HepG2 (cell line): ENCODE measurements around the gene RHBDD1. TPM values are rescaled to one million over a fixed set of nuclear protein-coding genes. Genes with fewer than 3 reads are reported as not detected.

Experiments
- ADNP ChIP-seq: sonication (generic); formaldehyde crosslinking; IDR thresholded peaks from 2 replicates; pipeline ENCODE4 v1.4.0; 2020; ENCODE audit warnings: missing genetic modification reagents
- BCL3 ChIP-seq: sonication (generic); formaldehyde crosslinking; IDR thresholded peaks from 2 replicates; pipeline ENCODE4 v1.5.1; 2020; ENCODE audit warnings: mild to moderate bottlenecking, missing genetic modification reagents, moderate library complexity
- DMAP1 ChIP-seq: IDR thresholded peaks from 2 replicates; pipeline ENCODE4 v1.6.1; 2016
- EHMT2 ChIP-seq: fragments of 200-600 bp; sonication (generic); IDR thresholded peaks from 2 replicates; pipeline ENCODE4 v1.7.0; 2017; ENCODE audit warnings: antibody characterized with exemption, low read depth, low read length, borderline replicate concordance
- ETV5 ChIP-seq: IDR thresholded peaks from 2 replicates; pipeline ENCODE4 v1.6.1; 2018; ENCODE audit warnings: missing biosample characterization, missing genetic modification reagents, inconsistent platforms, borderline replicate concordance
- HNRNPH1 ChIP-seq: fragments of 200-400 bp; formaldehyde crosslinking; optimal IDR thresholded peaks from 2 replicates; pipeline ENCODE3; 2017; ENCODE audit warnings: mild to moderate bottlenecking, low read depth, low read length
- MEF2D ChIP-seq: sonication (generic); formaldehyde crosslinking; IDR thresholded peaks from 2 replicates; pipeline ENCODE4 v1.5.1; 2020; ENCODE audit warnings: mild to moderate bottlenecking, missing genetic modification reagents
- MIER2 ChIP-seq: IDR thresholded peaks from 2 replicates; pipeline ENCODE4 v1.6.1; 2016; ENCODE audit warnings: missing biosample characterization, missing genetic modification reagents
- MTERF4 ChIP-seq: sonication (generic); formaldehyde crosslinking; IDR thresholded peaks from 2 replicates; pipeline ENCODE4 v1.8.0; 2023; ENCODE audit warnings: mild to moderate bottlenecking, missing genetic modification reagents
- MTF1 ChIP-seq: sonication (generic); formaldehyde crosslinking; IDR thresholded peaks from 2 replicates; pipeline ENCODE4 v1.5.0; 2020; ENCODE audit warnings: missing genetic modification reagents
- NCOA5 ChIP-seq: sonication (generic); formaldehyde crosslinking; IDR thresholded peaks from 2 replicates; pipeline ENCODE4 v1.4.0; 2020; ENCODE audit warnings: missing genetic modification reagents
- SPEN ChIP-seq: sonication (generic); formaldehyde crosslinking; IDR thresholded peaks from 2 replicates; pipeline ENCODE4 v1.5.1; 2020; ENCODE audit warnings: low read depth, mild to moderate bottlenecking, missing genetic modification reagents
- SRSF1 ChIP-seq: fragments of 200-400 bp; formaldehyde crosslinking; optimal IDR thresholded peaks from 2 replicates; pipeline ENCODE3; 2017; ENCODE audit warnings: mild to moderate bottlenecking, low read depth, low read length, moderate library complexity
- TERF1 ChIP-seq: sonication (generic); formaldehyde crosslinking; IDR thresholded peaks from 2 replicates; pipeline ENCODE4 v1.8.0; 2022; ENCODE audit warnings: mild to moderate bottlenecking, missing genetic modification reagents, moderate library complexity
- ZFP82 ChIP-seq: sonication (generic); formaldehyde crosslinking; IDR thresholded peaks from 2 replicates; pipeline ENCODE4 v1.5.1; 2020; ENCODE audit warnings: mild to moderate bottlenecking, missing genetic modification reagents, borderline replicate concordance
- ZNF33A ChIP-seq: sonication (generic); formaldehyde crosslinking; IDR thresholded peaks from 2 replicates; pipeline ENCODE4 v1.5.1; 2020; ENCODE audit warnings: missing genetic modification reagents, mild to moderate bottlenecking, moderate library complexity, borderline replicate concordance
- ZNF382 ChIP-seq: sonication (generic); formaldehyde crosslinking; IDR thresholded peaks from 2 replicates; pipeline ENCODE4 v1.5.0; 2020; ENCODE audit warnings: missing genetic modification reagents, mild to moderate bottlenecking, borderline replicate concordance
- ZNF446 ChIP-seq: sonication (generic); formaldehyde crosslinking; IDR thresholded peaks from 2 replicates; pipeline ENCODE4 v1.5.0; 2020; ENCODE audit warnings: mild to moderate bottlenecking, missing genetic modification reagents
- ZNF503 ChIP-seq: sonication (generic); formaldehyde crosslinking; IDR thresholded peaks from 2 replicates; pipeline ENCODE4 v1.4.0; 2020; ENCODE audit warnings: missing genetic modification reagents
- ZNF557 ChIP-seq: sonication (generic); formaldehyde crosslinking; IDR thresholded peaks from 2 replicates; pipeline ENCODE4 v1.4.0; 2020; ENCODE audit warnings: missing genetic modification reagents
- ZNF670 ChIP-seq: sonication (generic); formaldehyde crosslinking; IDR thresholded peaks from 2 replicates; pipeline ENCODE4 v1.8.0; 2022; ENCODE audit warnings: mild to moderate bottlenecking, missing genetic modification reagents, borderline replicate concordance
- ZNF770 ChIP-seq: sonication (generic); formaldehyde crosslinking; IDR thresholded peaks from 2 replicates; pipeline ENCODE4 v1.5.0; 2020; ENCODE audit warnings: mild to moderate bottlenecking, missing genetic modification reagents
- polyA plus RNA-seq, 8 experiments: library from polyadenylated mRNA; depleted of rRNA in 3 of 8; stranded (reverse) in 7 of 8; unstranded in 1 of 8; fragments of >200 nt; fragmentation: Illumina TruSeq in 4 of 8; extraction: Trizol in 4 of 8; gene quantifications; 2 replicates each; pipeline versions ENCODE4 v1.2.1 to v1.2.3, GENCODE V29; 2011 to 2016; ENCODE audit warnings: low read depth in 4 of 8, missing spikeins in 1 of 8, mixed read lengths in 1 of 8; ENCODE audit not compliant: insufficient read depth in 1 of 8
- total RNA-seq, 5 experiments: library from RNA; depleted of rRNA; stranded (reverse); fragments of >200 nt; fragmentation: Illumina TruSeq; extraction: Trizol; gene quantifications; 2 replicates each; pipeline ENCODE4 v1.2.3, GENCODE V29; 2016; ENCODE audit warnings: low read depth in 1 of 5

Gene RHBDD1
- total and polyA plus RNA-seq, 2 of the 13 experiments (the other 11 are each of a cell fraction or from before 2014, with no cell fraction given) = 8.2 to 9.5 TPM

GRCh38 chr2:226799976-226800940 lies 35.6 kb upstream of the RHBDD1 start (continued):
- TF ChIP-seq MEF2D (CRISPR knock-in tag) (peak; percentile 98), ZNF33A (CRISPR knock-in tag) (peak; percentile 91; the same call in 1 of the 2 replicates), ETV5 (CRISPR knock-in tag) (peak; percentile 68), NCOA5 (CRISPR knock-in tag) (no peak), ZNF557 (CRISPR knock-in tag) (no peak), SRSF1 (no peak), ADNP (CRISPR knock-in tag) (no peak), ZNF382 (CRISPR knock-in tag) (no peak), ZNF446 (CRISPR knock-in tag) (no peak), BCL3 (CRISPR knock-in tag) (peak; percentile 78), MTERF4 (peak; percentile 92), DMAP1 (CRISPR knock-in tag) (peak; percentile 73), EHMT2 (no peak; the same call in 1 of the 2 replicates), ZNF503 (peak; percentile 99), SPEN (CRISPR knock-in tag) (peak; percentile 74), ZFP82 (CRISPR knock-in tag) (peak; percentile 81; the same call in 1 of the 2 replicates), ZNF770 (CRISPR knock-in tag) (peak; percentile 19; the same call in 1 of the 2 replicates), HNRNPH1 (no peak), MIER2 (CRISPR knock-in tag) (peak; percentile 86; the same call in 1 of the 2 replicates), MTF1 (no peak), ZNF670 (CRISPR knock-in tag) (peak; percentile 98), TERF1 (CRISPR knock-in tag) (no peak)
